WTC11 (cell line): ENCODE results near the gene ASZ1. TPM values are rescaled to one million over a fixed set of nuclear protein-coding genes. Genes with fewer than 3 reads are reported as not detected.

Experiments used
- ATAC-seq: fragments of 200-7000 bp; cut with Tn5 transposase; 2 replicates; pipeline ENCODE4 v1.10.0; 2021; ENCODE audit warnings: mild to moderate bottlenecking, moderate library complexity
- CTCF ChIA-PET: fragments of 300-600 bp; sonication (Branson Sonifier 250); formaldehyde crosslinking; loops from one replicate; lab custom pipeline; 2021; ENCODE audit warnings: antibody characterized with exemption; lab: Charles Lee
- POLR2A ChIA-PET: fragments of 350-600 bp; sonication (Branson Sonifier 250); formaldehyde crosslinking; loops from one replicate; lab custom pipeline; 2021; ENCODE audit warnings: antibody characterized with exemption; lab: Charles Lee
- DNase-seq: peaks from one replicate; pipeline ENCODE4 v3.0.0; 2021; ENCODE audit warnings: low spot score
- H3K27ac Mint-ChIP-seq: 2 replicates; pipeline ENCODE4 v1.8.0; 2021; ENCODE audit warnings: mixed read lengths
- H3K27me3 Mint-ChIP-seq: 2 replicates; pipeline ENCODE4 v1.8.0; 2021; ENCODE audit warnings: low read depth, mild to moderate bottlenecking, moderate library complexity, mixed read lengths
- H3K36me3 Mint-ChIP-seq: 2 replicates; pipeline ENCODE4 v1.8.0; 2021; ENCODE audit warnings: mixed read lengths
- H3K4me1 Mint-ChIP-seq: 2 replicates; pipeline ENCODE4 v1.8.0; 2022; ENCODE audit warnings: mixed read lengths
- H3K4me3 Mint-ChIP-seq: 2 replicates; pipeline ENCODE4 v1.8.0; 2021; ENCODE audit warnings: mild to moderate bottlenecking, moderate library complexity, mixed read lengths
- H3K9me3 Mint-ChIP-seq: 2 replicates; pipeline ENCODE4 v1.8.0; 2021; ENCODE audit warnings: mixed read lengths
- ATF1 ChIP-seq: sonication (generic); formaldehyde crosslinking; IDR thresholded peaks from 2 replicates; pipeline ENCODE4 v1.8.1; 2023; ENCODE audit warnings: mild to moderate bottlenecking, moderate library complexity, missing genetic modification reagents
- CREB1 ChIP-seq: sonication (generic); formaldehyde crosslinking; IDR thresholded peaks from 2 replicates; pipeline ENCODE4 v1.8.0; 2023; ENCODE audit warnings: mild to moderate bottlenecking, missing genetic modification reagents
- ELF4 ChIP-seq: sonication (generic); formaldehyde crosslinking; IDR thresholded peaks from 2 replicates; pipeline ENCODE4 v1.8.1; 2022; ENCODE audit warnings: low read depth, mild to moderate bottlenecking, moderate library complexity, missing genetic modification reagents
- FOXJ3 ChIP-seq: sonication (generic); formaldehyde crosslinking; IDR thresholded peaks from 2 replicates; pipeline ENCODE4 v1.9.0; 2021; ENCODE audit warnings: missing genetic modification reagents, mild to moderate bottlenecking, borderline replicate concordance
- GABPB1 ChIP-seq: sonication (generic); formaldehyde crosslinking; IDR thresholded peaks from 2 replicates; pipeline ENCODE4 v1.8.1; 2023; ENCODE audit warnings: mild to moderate bottlenecking, missing genetic modification reagents
- GRHL2 ChIP-seq: fragments of 250-450 bp; sonication (Bioruptor Pico); IDR thresholded peaks from 2 replicates; pipeline ENCODE4 v1.8.0; 2022; ENCODE audit warnings: mild to moderate bottlenecking, moderate library complexity; ENCODE audit not compliant: insufficient replicate concordance, severe bottlenecking
- GTF2I ChIP-seq: fragments of 250-450 bp; sonication (Bioruptor Pico); conservative IDR thresholded peaks from 2 replicates; pipeline ENCODE4 v1.4.0; 2021; ENCODE audit warnings: mild to moderate bottlenecking
- HMGA2 ChIP-seq: fragments of 250-450 bp; sonication (Bioruptor Pico); IDR thresholded peaks from 2 replicates; pipeline ENCODE4 v1.4.0; 2021; ENCODE audit warnings: mild to moderate bottlenecking, moderate library complexity
- JAZF1 ChIP-seq: fragments of 250-450 bp; sonication (Bioruptor Pico); IDR thresholded peaks from 2 replicates; pipeline ENCODE4 v1.9.0; 2021; ENCODE audit warnings: moderate library complexity, mild to moderate bottlenecking, inconsistent platforms
- JUN ChIP-seq: sonication (generic); formaldehyde crosslinking; IDR thresholded peaks from 2 replicates; pipeline ENCODE4 v1.8.0; 2023; ENCODE audit warnings: mild to moderate bottlenecking, missing genetic modification reagents
- MYBL2 ChIP-seq: sonication (generic); formaldehyde crosslinking; IDR thresholded peaks from 2 replicates; pipeline ENCODE4 v1.8.1; 2023; ENCODE audit warnings: mild to moderate bottlenecking, moderate library complexity, missing genetic modification reagents
- NFE2L1 ChIP-seq: sonication (generic); formaldehyde crosslinking; IDR thresholded peaks from 2 replicates; pipeline ENCODE4 v1.8.1; 2023; ENCODE audit warnings: missing genetic modification reagents
- NR1H2 ChIP-seq: sonication (generic); formaldehyde crosslinking; IDR thresholded peaks from 2 replicates; pipeline ENCODE4 v1.9.0; 2021; ENCODE audit warnings: mild to moderate bottlenecking, moderate library complexity, missing genetic modification reagents
- RORB ChIP-seq: fragments of 250-450 bp; sonication (Bioruptor Pico); IDR thresholded peaks from 2 replicates; pipeline ENCODE4 v1.9.0; 2021; ENCODE audit warnings: mild to moderate bottlenecking
- SOX15 ChIP-seq: fragments of 250-450 bp; sonication (Bioruptor Pico); IDR thresholded peaks from 2 replicates; pipeline ENCODE4 v1.9.0; 2021; ENCODE audit warnings: mild to moderate bottlenecking
- SP1 ChIP-seq: sonication (generic); formaldehyde crosslinking; conservative IDR thresholded peaks from 2 replicates; pipeline ENCODE4 v1.8.1; 2022; ENCODE audit warnings: missing genetic modification reagents
- ZNF219 ChIP-seq: sonication (generic); formaldehyde crosslinking; IDR thresholded peaks from 2 replicates; pipeline ENCODE4 v1.8.0; 2023; ENCODE audit warnings: missing genetic modification reagents, mild to moderate bottlenecking, borderline replicate concordance
- ZNF263 ChIP-seq: sonication (generic); formaldehyde crosslinking; IDR thresholded peaks from 2 replicates; pipeline ENCODE4 v1.8.1; 2022; ENCODE audit warnings: low read depth, mild to moderate bottlenecking, moderate library complexity, missing genetic modification reagents
- total RNA-seq: library from RNA; stranded (reverse); gene quantifications from 3 replicates; pipeline ENCODE4 v1.2.3, GENCODE V29; 2021
- TF ChIP-seq, protein P1 (sequence below): fragments of 250-450 bp; sonication (Bioruptor Pico); IDR thresholded peaks from 2 replicates; pipeline ENCODE4 v1.9.0; 2021; ENCODE audit warnings: mild to moderate bottlenecking, borderline replicate concordance
- TF ChIP-seq, protein P2 (sequence below): fragments of 250-450 bp; sonication (Bioruptor Pico); IDR thresholded peaks from 2 replicates; pipeline ENCODE4 v1.9.0; 2021; ENCODE audit warnings: mild to moderate bottlenecking
- TF ChIP-seq, protein P3 (sequence below): sonication (generic); formaldehyde crosslinking; IDR thresholded peaks from 2 replicates; pipeline ENCODE4 v1.8.1; 2022; ENCODE audit warnings: missing genetic modification reagents, borderline replicate concordance
- TF ChIP-seq, protein P4 (sequence below): sonication (generic); formaldehyde crosslinking; IDR thresholded peaks from 2 replicates; pipeline ENCODE4 v1.8.0; 2022; ENCODE audit warnings: mild to moderate bottlenecking, missing genetic modification reagents
- TF ChIP-seq, protein P5 (sequence below): sonication (generic); formaldehyde crosslinking; IDR thresholded peaks from 2 replicates; pipeline ENCODE4 v1.8.0; 2022; ENCODE audit warnings: mild to moderate bottlenecking, missing genetic modification reagents
- TF ChIP-seq, protein P6 (sequence below): fragments of 250-450 bp; sonication (Bioruptor Pico); IDR thresholded peaks from 2 replicates; pipeline ENCODE4 v2.1.2; 2022; ENCODE audit warnings: mild to moderate bottlenecking, moderate library complexity
- TF ChIP-seq, protein P7 (sequence below): sonication (generic); formaldehyde crosslinking; IDR thresholded peaks from 2 replicates; pipeline ENCODE4 v1.8.1; 2023; ENCODE audit warnings: mild to moderate bottlenecking, moderate library complexity, missing genetic modification reagents

ASZ1 gene
- total RNA-seq, 1 experiment from 2014 or later, result not detected

DNA sequence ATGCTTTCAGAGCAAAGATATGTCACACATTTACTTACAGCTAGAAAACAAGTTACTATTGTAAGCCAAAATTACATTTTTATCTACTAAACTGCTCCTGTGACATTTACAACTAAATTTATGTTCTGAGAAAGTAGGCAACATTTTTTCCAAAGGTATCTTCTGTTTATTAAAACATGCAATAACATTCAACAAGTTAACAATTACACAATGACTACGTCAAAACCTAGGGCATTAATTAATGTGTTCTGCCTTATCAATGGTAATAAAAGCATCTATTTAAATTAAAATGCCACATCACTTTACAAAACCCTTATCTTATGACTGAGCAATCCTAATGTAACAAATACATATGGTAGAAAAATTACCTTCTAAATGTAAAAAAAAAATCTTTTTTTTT lies 14.9 kb downstream of the ASZ1 start (continued):
- TF ChIP-seq, protein P1, sequence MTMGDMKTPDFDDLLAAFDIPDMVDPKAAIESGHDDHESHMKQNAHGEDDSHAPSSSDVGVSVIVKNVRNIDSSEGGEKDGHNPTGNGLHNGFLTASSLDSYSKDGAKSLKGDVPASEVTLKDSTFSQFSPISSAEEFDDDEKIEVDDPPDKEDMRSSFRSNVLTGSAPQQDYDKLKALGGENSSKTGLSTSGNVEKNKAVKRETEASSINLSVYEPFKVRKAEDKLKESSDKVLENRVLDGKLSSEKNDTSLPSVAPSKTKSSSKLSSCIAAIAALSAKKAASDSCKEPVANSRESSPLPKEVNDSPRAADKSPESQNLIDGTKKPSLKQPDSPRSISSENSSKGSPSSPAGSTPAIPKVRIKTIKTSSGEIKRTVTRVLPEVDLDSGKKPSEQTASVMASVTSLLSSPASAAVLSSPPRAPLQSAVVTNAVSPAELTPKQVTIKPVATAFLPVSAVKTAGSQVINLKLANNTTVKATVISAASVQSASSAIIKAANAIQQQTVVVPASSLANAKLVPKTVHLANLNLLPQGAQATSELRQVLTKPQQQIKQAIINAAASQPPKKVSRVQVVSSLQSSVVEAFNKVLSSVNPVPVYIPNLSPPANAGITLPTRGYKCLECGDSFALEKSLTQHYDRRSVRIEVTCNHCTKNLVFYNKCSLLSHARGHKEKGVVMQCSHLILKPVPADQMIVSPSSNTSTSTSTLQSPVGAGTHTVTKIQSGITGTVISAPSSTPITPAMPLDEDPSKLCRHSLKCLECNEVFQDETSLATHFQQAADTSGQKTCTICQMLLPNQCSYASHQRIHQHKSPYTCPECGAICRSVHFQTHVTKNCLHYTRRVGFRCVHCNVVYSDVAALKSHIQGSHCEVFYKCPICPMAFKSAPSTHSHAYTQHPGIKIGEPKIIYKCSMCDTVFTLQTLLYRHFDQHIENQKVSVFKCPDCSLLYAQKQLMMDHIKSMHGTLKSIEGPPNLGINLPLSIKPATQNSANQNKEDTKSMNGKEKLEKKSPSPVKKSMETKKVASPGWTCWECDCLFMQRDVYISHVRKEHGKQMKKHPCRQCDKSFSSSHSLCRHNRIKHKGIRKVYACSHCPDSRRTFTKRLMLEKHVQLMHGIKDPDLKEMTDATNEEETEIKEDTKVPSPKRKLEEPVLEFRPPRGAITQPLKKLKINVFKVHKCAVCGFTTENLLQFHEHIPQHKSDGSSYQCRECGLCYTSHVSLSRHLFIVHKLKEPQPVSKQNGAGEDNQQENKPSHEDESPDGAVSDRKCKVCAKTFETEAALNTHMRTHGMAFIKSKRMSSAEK (CRISPR knock-in tag), result no peak
- TF ChIP-seq, protein P2, sequence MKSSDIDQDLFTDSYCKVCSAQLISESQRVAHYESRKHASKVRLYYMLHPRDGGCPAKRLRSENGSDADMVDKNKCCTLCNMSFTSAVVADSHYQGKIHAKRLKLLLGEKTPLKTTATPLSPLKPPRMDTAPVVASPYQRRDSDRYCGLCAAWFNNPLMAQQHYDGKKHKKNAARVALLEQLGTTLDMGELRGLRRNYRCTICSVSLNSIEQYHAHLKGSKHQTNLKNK (CRISPR knock-in tag), result no peak
- TF ChIP-seq MYBL2 (CRISPR knock-in tag) (no peak), NFE2L1 (no peak), GRHL2 (CRISPR knock-in tag) (no peak), SP1 (CRISPR knock-in tag) (no peak)

DNA sequence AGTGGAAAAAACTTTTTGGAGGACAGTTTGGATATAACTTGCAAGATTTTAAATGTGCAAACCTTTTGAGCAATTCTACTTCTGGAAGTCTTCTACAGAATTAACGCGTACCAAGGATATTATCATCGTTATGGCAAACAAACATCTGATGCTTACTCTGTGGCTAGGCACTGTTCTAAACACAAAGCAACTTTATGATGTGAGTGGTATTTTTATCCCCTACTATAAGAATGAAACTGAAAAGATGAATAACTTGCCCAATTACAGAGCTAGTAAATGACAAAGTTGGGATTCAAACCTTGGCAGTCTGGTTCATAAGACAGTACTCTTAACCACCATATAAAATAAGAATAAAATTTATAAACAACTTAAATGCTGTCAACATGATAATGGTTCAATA lies 15.8 kb downstream of the ASZ1 start:
- DNase-seq (no peak), ATAC-seq (no peak)
- H3K36me3 Mint-ChIP-seq, result no peaks in the 10 kb centered on the region
- H3K4me1 Mint-ChIP-seq, result no peaks in the 10 kb centered on the region
- H3K9me3 Mint-ChIP-seq, result 0 out of 2 replicates have a peak, but pooled peaks cover 3% of the 10 kb centered on the region
- POLR2A ChIA-PET, result no interaction called here
- TF ChIP-seq, protein P3, sequence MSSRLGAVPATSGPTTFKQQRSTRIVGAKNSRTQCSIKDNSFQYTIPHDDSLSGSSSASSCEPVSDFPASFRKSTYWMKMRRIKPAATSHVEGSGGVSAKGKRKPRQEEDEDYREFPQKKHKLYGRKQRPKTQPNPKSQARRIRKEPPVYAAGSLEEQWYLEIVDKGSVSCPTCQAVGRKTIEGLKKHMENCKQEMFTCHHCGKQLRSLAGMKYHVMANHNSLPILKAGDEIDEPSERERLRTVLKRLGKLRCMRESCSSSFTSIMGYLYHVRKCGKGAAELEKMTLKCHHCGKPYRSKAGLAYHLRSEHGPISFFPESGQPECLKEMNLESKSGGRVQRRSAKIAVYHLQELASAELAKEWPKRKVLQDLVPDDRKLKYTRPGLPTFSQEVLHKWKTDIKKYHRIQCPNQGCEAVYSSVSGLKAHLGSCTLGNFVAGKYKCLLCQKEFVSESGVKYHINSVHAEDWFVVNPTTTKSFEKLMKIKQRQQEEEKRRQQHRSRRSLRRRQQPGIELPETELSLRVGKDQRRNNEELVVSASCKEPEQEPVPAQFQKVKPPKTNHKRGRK (CRISPR knock-in tag), result no peak
- no peak for TF ChIP-seq ZNF263 (CRISPR knock-in tag)
- TF ChIP-seq ATF1 (CRISPR knock-in tag), result no peak
- TF ChIP-seq, protein P4, sequence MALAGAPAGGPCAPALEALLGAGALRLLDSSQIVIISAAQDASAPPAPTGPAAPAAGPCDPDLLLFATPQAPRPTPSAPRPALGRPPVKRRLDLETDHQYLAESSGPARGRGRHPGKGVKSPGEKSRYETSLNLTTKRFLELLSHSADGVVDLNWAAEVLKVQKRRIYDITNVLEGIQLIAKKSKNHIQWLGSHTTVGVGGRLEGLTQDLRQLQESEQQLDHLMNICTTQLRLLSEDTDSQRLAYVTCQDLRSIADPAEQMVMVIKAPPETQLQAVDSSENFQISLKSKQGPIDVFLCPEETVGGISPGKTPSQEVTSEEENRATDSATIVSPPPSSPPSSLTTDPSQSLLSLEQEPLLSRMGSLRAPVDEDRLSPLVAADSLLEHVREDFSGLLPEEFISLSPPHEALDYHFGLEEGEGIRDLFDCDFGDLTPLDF, result no peak
- TF ChIP-seq ZNF219 (CRISPR knock-in tag), result no peak
- no peak overlapping the region for H3K4me3 Mint-ChIP-seq
- H3K27ac Mint-ChIP-seq, result no peak overlapping the region
- CTCF ChIA-PET, result interaction anchor here (1.4 kb wide), 1 partner anchor 199 kb away, joined by 3 read pairs; no protein-coding TSS in a partner anchor
- no peaks in the 10 kb centered on the region for H3K27me3 Mint-ChIP-seq

DNA sequence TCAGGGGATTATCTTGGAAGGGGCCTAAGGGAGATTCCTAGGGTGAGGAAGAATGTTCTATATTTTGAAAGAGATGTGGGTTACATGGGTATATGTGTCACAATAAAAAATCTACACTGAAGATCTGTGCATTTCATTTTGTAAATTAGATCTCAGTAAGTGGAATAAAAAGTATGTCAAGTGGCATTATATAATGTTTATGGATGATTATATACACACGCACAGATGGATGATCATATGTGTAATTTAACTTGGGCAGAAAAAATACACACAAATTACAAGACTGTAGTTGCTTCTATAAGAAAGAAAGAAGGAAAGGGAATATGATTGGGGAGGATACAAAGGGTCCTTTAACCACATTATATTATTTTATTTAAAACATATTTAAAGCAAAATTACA lies 18.5 kb downstream of the ASZ1 start:
- no peak for ATAC-seq
- no peaks in the 10 kb centered on the region for H3K4me1 Mint-ChIP-seq
- no peak overlapping the region for H3K4me3 Mint-ChIP-seq
- H3K27ac Mint-ChIP-seq, result no peak overlapping the region
- ChIA-PET CTCF (no interaction called here), POLR2A (no interaction called here)
- no peak for DNase-seq
- H3K27me3 Mint-ChIP-seq, result no peaks in the 10 kb centered on the region
- H3K9me3 Mint-ChIP-seq, result no peaks in the 10 kb centered on the region
- H3K36me3 Mint-ChIP-seq, result no peaks in the 10 kb centered on the region
- TF ChIP-seq NR1H2 (CRISPR knock-in tag) (no peak), JAZF1 (CRISPR knock-in tag) (no peak), JUN (CRISPR knock-in tag) (no peak), ELF4 (no peak), SOX15 (CRISPR knock-in tag) (no peak), CREB1 (no peak), NFE2L1 (no peak), RORB (CRISPR knock-in tag) (no peak), HMGA2 (CRISPR knock-in tag) (no peak), GABPB1 (no peak), FOXJ3 (CRISPR knock-in tag) (no peak), GTF2I (no peak)
- TF ChIP-seq, protein P5, sequence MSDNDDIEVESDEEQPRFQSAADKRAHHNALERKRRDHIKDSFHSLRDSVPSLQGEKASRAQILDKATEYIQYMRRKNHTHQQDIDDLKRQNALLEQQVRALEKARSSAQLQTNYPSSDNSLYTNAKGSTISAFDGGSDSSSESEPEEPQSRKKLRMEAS (CRISPR knock-in tag), result no peak
- TF ChIP-seq, protein P6, sequence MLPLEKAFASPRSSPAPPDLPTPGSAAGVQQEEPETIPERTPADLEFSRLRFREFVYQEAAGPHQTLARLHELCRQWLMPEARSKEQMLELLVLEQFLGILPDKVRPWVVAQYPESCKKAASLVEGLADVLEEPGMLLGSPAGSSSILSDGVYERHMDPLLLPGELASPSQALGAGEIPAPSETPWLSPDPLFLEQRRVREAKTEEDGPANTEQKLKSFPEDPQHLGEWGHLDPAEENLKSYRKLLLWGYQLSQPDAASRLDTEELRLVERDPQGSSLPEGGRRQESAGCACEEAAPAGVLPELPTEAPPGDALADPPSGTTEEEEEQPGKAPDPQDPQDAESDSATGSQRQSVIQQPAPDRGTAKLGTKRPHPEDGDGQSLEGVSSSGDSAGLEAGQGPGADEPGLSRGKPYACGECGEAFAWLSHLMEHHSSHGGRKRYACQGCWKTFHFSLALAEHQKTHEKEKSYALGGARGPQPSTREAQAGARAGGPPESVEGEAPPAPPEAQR (CRISPR knock-in tag), result no peak
- TF ChIP-seq, protein P7, sequence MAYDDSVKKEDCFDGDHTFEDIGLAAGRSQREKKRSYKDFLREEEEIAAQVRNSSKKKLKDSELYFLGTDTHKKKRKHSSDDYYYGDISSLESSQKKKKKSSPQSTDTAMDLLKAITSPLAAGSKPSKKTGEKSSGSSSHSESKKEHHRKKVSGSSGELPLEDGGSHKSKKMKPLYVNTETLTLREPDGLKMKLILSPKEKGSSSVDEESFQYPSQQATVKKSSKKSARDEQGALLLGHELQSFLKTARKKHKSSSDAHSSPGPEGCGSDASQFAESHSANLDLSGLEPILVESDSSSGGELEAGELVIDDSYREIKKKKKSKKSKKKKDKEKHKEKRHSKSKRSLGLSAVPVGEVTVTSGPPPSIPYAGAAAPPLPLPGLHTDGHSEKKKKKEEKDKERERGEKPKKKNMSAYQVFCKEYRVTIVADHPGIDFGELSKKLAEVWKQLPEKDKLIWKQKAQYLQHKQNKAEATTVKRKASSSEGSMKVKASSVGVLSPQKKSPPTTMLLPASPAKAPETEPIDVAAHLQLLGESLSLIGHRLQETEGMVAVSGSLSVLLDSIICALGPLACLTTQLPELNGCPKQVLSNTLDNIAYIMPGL (CRISPR knock-in tag), result no peak
